ENCODE measurements around the gene P2RX3.

- TF ChIP-seq JUN (IDR thresholded peaks at IDR 0.05; ENCODE audit: low read depth, low read length) (no peak), GABPA (IDR thresholded peaks at IDR 0.05; ENCODE audit: borderline replicate concordance, insufficient read depth, low read length) (no peak), TEAD4 (IDR thresholded peaks at IDR 0.05; ENCODE audit: low read depth, low read length) (no peak), TCF12 (IDR thresholded peaks at IDR 0.05; ENCODE audit: low read depth, low read length) (no peak), JUND (IDR thresholded peaks at IDR 0.05; ENCODE audit: low read length) (no peak)
- TF ChIP-seq, protein P1, sequence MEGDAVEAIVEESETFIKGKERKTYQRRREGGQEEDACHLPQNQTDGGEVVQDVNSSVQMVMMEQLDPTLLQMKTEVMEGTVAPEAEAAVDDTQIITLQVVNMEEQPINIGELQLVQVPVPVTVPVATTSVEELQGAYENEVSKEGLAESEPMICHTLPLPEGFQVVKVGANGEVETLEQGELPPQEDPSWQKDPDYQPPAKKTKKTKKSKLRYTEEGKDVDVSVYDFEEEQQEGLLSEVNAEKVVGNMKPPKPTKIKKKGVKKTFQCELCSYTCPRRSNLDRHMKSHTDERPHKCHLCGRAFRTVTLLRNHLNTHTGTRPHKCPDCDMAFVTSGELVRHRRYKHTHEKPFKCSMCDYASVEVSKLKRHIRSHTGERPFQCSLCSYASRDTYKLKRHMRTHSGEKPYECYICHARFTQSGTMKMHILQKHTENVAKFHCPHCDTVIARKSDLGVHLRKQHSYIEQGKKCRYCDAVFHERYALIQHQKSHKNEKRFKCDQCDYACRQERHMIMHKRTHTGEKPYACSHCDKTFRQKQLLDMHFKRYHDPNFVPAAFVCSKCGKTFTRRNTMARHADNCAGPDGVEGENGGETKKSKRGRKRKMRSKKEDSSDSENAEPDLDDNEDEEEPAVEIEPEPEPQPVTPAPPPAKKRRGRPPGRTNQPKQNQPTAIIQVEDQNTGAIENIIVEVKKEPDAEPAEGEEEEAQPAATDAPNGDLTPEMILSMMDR (IDR thresholded peaks at IDR 0.05; ENCODE audit: control extremely low read depth in 1 of 3, insufficient read depth in 1 of 3, low read depth in 1 of 3, low read length in 3 of 3), result no peak
Measured at GRCh38 chr11:57323855-57324153, 14.3 kb upstream of the P2RX3 start.

Data from H1 (cell line).